GM10847 (cell line): ENCODE measurements around the gene NGEF.

Experiments used
- POLR2A ChIP-seq: IDR thresholded peaks from 2 replicates; pipeline ENCODE4 v1.6.1; 2011; ENCODE audit not compliant: insufficient read length; ENCODE audit errors: extremely low read depth

NGEF gene

GRCh38 chr2:232925153-232925820 is 87.8 kb downstream of the NGEF start:
- no peak for TF ChIP-seq POLR2A

GRCh38 chr2:232924433-232924832 is 88.6 kb downstream of the NGEF start:
- no peak for TF ChIP-seq POLR2A

GRCh38 chr2:232920760-232921159 is 92.3 kb downstream of the NGEF start:
- TF ChIP-seq POLR2A, result no peak

GRCh38 chr2:232920055-232920454 is 93.0 kb downstream of the NGEF start:
- no peak for TF ChIP-seq POLR2A

- no peak for TF ChIP-seq POLR2A
Observed at GRCh38 chr2:232919141-232919540, 93.9 kb downstream of the NGEF start.

GRCh38 chr2:232913903-232914302 is 99.2 kb downstream of the NGEF start:
- no peak for TF ChIP-seq POLR2A

- TF ChIP-seq POLR2A, result no peak
Observed at GRCh38 chr2:232911712-232912277, 101.3 kb downstream of the NGEF start.

- TF ChIP-seq POLR2A, result no peak
Observed at GRCh38 chr2:232910376-232910775, 102.7 kb downstream of the NGEF start.

GRCh38 chr2:232908695-232909094 is 104.4 kb downstream of the NGEF start:
- TF ChIP-seq POLR2A, result no peak

- no peak for TF ChIP-seq POLR2A
Observed at GRCh38 chr2:232903989-232904388, 109.1 kb downstream of the NGEF start.

- no peak for TF ChIP-seq POLR2A
Observed at GRCh38 chr2:232901736-232902578, 111.1 kb downstream of the NGEF start.

- TF ChIP-seq POLR2A, result no peak
Observed at GRCh38 chr2:232900811-232901735, 112.0 kb downstream of the NGEF start.

- TF ChIP-seq POLR2A, result no peak
Observed at GRCh38 chr2:232898592-232899543, 114.2 kb downstream of the NGEF start.
